ENCODE measurements around the gene DOCK3. TPM values are rescaled to one million over a fixed set of nuclear protein-coding genes. Genes with fewer than 3 reads are reported as not detected.

DOCK3 gene
- total RNA-seq, 1 experiment from 2014 or later: 8.3 TPM

- no peak overlapping the region for H4K91ac ChIP-seq (ENCODE audit: insufficient read length, low read depth, low read length)
- no peak overlapping the region for H3K27ac ChIP-seq (ENCODE audit: insufficient read length, low read depth, low read length)
- H3K23me2 ChIP-seq (ENCODE audit: insufficient read length, low read depth, low read length, poor library complexity, severe bottlenecking): no peaks in the 10 kb centered on the region
- H3T11ph ChIP-seq (ENCODE audit: low read length): no peak overlapping the region
- no peaks in the 10 kb centered on the region for H4K20me1 ChIP-seq (ENCODE audit: control insufficient read depth, insufficient read depth, insufficient read length)
- no peak overlapping the region for H3K56ac ChIP-seq (ENCODE audit: insufficient read length, low read depth, low read length)
- H2BK12ac ChIP-seq (ENCODE audit: insufficient read length, low read depth, low read length): no peak overlapping the region
- H3K27me3 ChIP-seq (ENCODE audit: insufficient read depth, low read length): no peaks in the 10 kb centered on the region
- H2BK20ac ChIP-seq (ENCODE audit: low read depth, low read length, poor library complexity, severe bottlenecking): no peak overlapping the region
- H2BK120ac ChIP-seq (ENCODE audit: low read depth, low read length, poor library complexity, severe bottlenecking): no peak overlapping the region
- no peaks in the 10 kb centered on the region for H3K4me1 ChIP-seq (ENCODE audit: insufficient read depth, low read length)
- H2AFZ ChIP-seq (ENCODE audit: low read length): no peak overlapping the region
- H2BK5ac ChIP-seq (ENCODE audit: insufficient read length, low read length): no peak overlapping the region
- no peak overlapping the region for H3K14ac ChIP-seq (ENCODE audit: insufficient read depth, low read length)
- no peaks in the 10 kb centered on the region for H3K79me1 ChIP-seq (ENCODE audit: insufficient read depth, low read depth, low read length, poor library complexity, severe bottlenecking)
- H2BK15ac ChIP-seq (ENCODE audit: low read depth, low read length): no peak overlapping the region
- WGBS (ENCODE audit: extremely low coverage, insufficient read length, low lambda C conversion rate): no CpG with 5 or more reads among the region's 2 CpGs
- H3K9me3 ChIP-seq (ENCODE audit: control insufficient read depth, low read depth, low read length): no peaks in the 10 kb centered on the region
- no peak overlapping the region for H3K27ac Mint-ChIP-seq
- no peak overlapping the region for H3K4me2 ChIP-seq (ENCODE audit: insufficient read depth, insufficient read length, low read length)
- TF ChIP-seq CTCF (conservative IDR thresholded peaks at IDR 0.05): no peak
- H3K4me1 Mint-ChIP-seq: no peaks in the 10 kb centered on the region
- H3K79me2 ChIP-seq (ENCODE audit: insufficient read depth, low read length): no peaks in the 10 kb centered on the region
- no peak overlapping the region for H4K5ac ChIP-seq (ENCODE audit: insufficient read length, low read depth, low read length)
- no peak overlapping the region for H3K4ac ChIP-seq (ENCODE audit: low read depth, low read length)
- no peak overlapping the region for H2AK5ac ChIP-seq (ENCODE audit: insufficient read length, low read length)
- no peak overlapping the region for H3K4me3 Mint-ChIP-seq
- H3K18ac ChIP-seq (ENCODE audit: insufficient read length, low read depth, low read length): no peak overlapping the region
- H3K36me3 Mint-ChIP-seq (ENCODE audit: insufficient read depth in 1 of 3, low read depth in 3 of 3): peaks cover 12 to 33% (median 19%) of the 10 kb centered on the region in 3 experiments
- H3K9me3 Mint-ChIP-seq: peaks cover 6 to 7% of the 10 kb centered on the region in 2 experiments; a peak in 4 of 5 replicates
- no peaks in the 10 kb centered on the region for H3K27me3 Mint-ChIP-seq (ENCODE audit: low read depth)
- no peak overlapping the region for H3K23ac ChIP-seq (ENCODE audit: insufficient read length, low read depth, low read length)
- no peak overlapping the region for H3K9ac ChIP-seq (ENCODE audit: extremely low read depth, insufficient read length, low read length)
- DNase-seq: no peak
- H4K8ac ChIP-seq (replicated peaks; ENCODE audit: insufficient read length, low read depth, low read length): no peak overlapping the region
Observed at GRCh38 chr3:51279448-51279847, 604.7 kb downstream of the DOCK3 start.

Data from H9 (cell line).